ENCODE data around the gene ACMSD. TPM values are rescaled to one million over a fixed set of nuclear protein-coding genes. Genes with fewer than 3 reads are reported as not detected.
"Not testable (repeated sequence)": the region's sequence is repeated elsewhere in the genome, so short reads cannot be mapped to it uniquely, and the experiment has no call there.

Gene ACMSD
- polyA plus RNA-seq, 1 donor, result 0.34 TPM

DNA sequence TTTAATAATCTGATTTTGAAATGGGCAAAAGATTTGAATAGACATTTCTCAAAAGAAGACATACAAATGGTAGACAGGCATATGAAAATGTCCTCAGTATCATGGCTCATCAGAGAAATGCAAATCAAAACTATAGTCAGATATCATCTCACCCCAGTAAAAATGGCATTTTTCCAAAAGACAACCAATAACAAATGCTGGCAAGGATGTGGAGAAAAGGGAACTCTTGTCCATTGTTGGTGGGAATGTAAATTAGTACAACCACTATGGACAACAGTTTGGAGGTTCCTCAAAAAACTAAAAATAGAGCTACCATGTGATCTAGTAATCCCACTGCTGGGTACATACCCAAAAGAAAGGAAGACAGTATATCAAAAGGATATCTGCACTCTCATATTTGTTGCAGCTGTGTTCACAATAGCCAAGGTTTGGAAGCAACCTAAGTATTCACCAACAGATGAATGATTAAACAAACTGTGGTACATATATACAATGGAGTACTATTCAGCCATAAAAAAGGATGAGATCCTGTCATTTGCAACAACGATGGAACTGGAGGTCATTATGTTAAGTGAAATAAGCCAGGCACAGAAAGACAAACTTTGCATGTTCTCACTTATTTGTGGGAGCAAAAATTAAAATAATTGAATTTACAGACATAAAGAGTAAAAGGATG, 69.2 kb downstream of the ACMSD start:
- DNase-seq, result not testable (repeated sequence)

GRCh38 chr2:134910763-134911399, 72.5 kb downstream of the ACMSD start:
- DNase-seq, result no peak

GRCh38 chr2:134911400-134911785, 73.0 kb downstream of the ACMSD start:
- DNase-seq, result no peak

DNA sequence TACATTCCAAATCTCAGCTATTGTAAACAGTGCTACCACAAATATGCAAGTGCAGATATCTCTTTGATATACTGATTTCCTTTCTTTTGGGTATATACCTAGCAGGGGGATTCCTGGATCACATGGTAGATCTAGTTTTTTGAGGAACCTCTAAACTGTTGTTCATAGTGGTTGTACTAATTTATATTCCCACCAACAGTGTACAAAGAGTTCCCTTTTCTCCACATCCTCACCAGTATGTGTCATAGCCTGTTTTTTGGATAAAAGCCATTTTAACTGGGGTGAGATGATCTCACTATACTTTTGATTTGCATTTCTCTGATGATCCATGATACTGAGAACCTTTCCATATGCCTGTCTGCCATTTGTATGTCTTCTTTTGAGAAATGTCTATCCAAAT, 73.9 kb downstream of the ACMSD start:
- no peak for DNase-seq

GRCh38 chr2:134917360-134917865, 79.0 kb downstream of the ACMSD start:
- DNase-seq, result peak; percentile 10

DNA sequence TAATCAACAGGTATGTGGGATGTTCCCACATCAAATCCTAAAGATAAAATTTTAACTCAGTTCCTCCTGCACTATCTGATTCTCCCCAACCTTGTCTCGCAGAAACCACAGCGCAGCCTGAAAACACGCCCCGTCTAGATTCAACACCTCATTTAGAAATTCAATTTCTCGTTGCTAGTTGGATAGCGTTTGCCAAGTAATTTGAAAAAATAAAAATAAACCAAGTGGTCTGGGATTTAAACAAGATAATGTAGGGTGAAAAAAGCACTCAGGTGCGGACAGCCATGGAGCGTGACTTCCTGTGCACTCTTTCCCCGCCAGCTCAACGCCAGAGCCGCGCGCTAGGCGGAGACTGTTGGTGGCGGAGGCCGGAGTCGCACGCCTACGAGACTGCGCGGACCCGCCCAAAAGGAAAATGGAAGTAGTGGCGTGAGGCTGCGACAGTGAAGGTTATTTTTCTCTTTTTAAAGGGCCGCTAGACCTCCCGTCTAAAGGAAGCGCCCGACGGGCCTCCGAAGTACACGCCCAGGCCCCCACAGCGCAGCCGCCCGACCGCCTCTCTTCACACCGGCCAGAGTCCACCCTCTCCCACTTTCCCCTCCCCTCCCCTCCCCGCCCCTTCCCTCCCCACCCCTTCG, 79.6 kb downstream of the ACMSD start:
- peak; percentile 92 for DNase-seq

DNA sequence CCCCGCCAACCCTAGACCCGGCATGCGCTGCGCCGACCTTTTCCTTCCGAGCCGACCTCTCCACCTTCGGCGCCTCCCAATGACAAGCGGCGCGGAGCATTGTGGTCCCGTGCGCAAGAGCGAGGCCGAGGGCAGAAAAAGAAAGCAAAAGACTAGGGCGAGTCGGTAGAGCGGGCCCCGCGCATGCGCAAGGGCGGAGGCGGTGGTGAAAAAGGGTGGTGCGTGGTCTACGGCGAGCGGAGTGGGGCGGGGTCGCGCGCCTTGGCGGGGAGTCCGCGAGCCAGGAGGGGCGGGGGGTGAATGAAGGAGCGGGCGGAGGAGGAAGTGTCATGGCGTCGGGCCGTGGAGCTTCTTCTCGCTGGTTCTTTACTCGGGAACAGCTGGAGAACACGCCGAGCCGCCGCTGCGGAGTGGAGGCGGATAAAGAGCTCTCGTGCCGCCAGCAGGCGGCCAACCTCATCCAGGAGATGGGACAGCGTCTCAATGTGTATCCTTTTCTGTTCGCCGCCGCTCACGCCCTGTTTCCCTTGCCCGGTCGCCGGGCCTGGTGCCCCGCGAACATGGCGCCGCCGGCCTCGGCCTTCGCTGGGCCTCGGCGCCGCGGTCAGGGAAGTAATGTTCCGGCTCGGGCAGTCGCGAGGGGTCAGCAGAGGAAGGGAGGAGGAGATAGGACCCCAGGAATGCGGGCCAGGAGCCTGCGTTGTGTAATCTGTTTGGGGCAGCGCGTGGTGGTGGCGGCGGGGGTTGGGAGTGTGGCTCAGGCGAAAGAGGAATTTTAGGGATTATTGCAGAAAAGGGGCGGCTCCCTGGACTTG, 80.3 kb downstream of the ACMSD start, which contains the start of gene CCNT2:
Gene CCNT2, plus strand, starts transcription at position 297 of the 815 bp plus-strand sequence. Its CDS starts 33 bp downstream, at position 330.
- DNase-seq, result peak; percentile 99

DNA sequence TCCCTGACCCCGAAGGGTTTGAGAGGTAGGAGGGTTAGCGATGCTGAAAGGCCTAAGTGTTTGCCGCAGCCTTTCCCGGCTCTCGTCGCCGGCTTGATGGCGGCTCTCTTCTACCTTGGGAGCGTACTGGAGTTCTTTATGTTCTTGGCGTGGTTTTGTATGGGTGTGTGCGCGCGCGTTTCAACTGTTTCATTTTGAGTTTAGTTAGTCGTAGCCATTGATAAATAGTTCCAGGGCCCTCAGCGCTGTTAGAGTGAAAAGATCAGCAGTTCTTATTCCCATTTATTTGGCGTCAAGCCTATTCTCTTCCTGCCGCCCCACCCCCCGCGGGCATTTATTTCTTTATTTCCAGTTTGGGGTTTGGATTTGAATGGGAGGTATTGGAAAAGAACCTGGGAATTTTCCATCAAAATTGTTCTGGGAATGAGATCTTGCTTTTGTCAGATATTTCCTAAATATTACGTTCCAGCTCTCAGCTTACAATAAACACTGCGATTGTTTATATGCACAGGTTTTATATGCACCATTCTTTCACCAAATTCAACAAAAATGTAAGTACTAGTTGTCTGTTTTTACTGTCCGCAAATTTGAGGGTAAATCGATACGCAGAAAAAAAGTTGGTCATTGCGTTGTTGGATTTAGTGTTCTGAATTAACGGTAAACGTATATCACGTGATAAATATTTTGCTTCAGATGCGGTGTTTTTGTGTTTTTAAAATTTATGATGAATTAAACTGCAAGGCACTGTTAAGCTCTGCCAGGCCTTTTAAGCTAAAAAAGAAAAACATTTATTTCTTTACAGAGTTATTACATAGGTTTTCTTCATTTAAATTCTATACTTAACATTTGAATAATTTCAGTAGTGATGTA, 81.2 kb downstream of the ACMSD start:
- DNase-seq, result no peak

DNA sequence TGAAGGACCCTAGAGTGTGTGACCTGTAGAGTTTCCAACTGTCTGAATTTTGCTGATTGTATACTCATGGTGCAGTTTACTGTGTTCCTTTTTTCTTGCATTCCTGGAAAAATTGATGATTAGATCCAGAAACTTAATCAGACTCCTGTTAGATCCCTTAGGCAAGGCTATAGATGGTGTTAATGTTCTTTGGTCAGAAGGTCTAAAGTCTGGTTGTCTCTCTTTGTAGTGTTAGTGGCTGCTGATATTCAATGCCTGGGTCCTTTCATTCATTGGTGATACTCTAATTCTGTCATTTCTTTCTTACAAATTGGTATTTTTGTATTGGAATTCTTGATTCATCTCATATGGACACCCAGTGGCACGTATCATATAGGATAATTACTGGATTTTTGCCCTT, 86.5 kb downstream of the ACMSD start:
- no peak for DNase-seq

- DNase-seq, result no peak
Observed at GRCh38 chr2:134926231-134926931, 88.0 kb downstream of the ACMSD start.

- no peak for DNase-seq
Observed at GRCh38 chr2:134927195-134927594, 88.8 kb downstream of the ACMSD start.

GRCh38 chr2:134932864-134933526, 94.6 kb downstream of the ACMSD start:
- no peak for DNase-seq

- DNase-seq, result no peak
Observed at GRCh38 chr2:134933732-134934131, 95.3 kb downstream of the ACMSD start.

DNA sequence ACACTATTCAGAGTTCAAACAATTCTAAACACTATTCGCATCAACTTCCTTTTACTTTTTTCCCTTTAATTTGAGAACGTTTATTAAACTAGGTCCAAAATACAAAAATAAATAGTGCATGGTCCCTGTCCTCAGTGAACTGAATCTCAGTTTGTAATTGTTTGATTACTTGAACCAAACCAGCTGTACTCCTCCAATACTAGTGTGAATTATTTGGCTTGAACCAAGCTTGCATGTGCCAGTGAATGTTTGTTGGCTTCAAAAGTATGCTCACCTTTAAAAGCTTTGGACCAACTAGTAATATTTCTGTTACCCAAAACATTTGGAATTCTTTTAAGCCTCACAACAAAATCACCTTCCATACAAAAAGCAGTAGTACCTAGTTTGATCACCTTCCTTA, 95.7 kb downstream of the ACMSD start:
- no peak for DNase-seq

GRCh38 chr2:134934641-134935040, 96.2 kb downstream of the ACMSD start:
- DNase-seq, result no peak

- no peak for DNase-seq
Observed at GRCh38 chr2:134936691-134937090, 98.3 kb downstream of the ACMSD start.

DNA sequence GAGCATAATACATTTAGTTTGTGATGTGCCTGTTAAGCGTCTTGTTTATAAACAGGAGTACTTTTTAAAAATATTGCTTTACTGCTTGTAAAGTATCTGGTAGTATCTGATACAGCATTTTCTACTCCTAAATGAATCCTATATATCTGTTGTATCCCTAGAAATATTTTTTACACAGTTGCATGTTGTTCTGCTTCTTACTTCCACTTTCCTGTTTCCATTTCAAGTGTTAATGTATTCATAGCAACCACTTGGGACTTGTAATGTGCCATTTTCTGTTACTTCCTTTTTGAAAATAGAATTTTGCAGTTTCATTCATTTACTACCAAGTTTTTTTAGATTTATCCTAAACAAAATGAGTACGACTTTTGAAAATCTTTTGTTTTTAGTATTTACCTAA, 105.1 kb downstream of the ACMSD start:
- no peak for DNase-seq

GRCh38 chr2:134944975-134945374, 106.6 kb downstream of the ACMSD start:
- no peak for DNase-seq

DNA sequence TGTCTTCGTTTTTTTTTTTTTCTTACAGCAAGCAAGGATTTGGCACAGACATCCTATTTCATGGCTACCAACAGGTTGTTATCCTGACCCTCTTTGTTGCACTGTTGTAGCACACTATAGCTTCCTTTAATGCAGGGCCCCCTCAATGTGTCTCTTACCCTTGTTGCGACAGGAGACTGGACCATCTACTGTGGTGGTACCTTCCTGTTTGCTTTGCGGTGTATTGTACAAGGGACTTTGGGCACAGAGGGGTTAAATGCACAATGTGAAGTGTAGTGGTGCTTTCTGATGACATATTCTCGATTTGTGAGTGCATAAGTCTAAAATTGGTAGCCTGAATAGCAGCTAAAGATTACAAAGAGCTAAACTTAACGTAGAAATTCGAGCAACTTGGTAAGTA, 107.7 kb downstream of the ACMSD start:
- no peak for DNase-seq

- DNase-seq, result no peak
Observed at GRCh38 chr2:134949981-134950708, 111.7 kb downstream of the ACMSD start.
